Hepatocyte (in vitro differentiated cells): ENCODE measurements around the gene EHD1. TPM values are rescaled to one million over a fixed set of nuclear protein-coding genes. Genes with fewer than 3 reads are reported as not detected.

Experiments
- DNase-seq: peaks from one replicate; pipeline ENCODE4 v3.0.0-alpha.2; 2016; ENCODE audit warnings: low spot score
- H2AFZ ChIP-seq: fragments of 200-600 bp; sonication (generic); 2 replicates; pipeline ENCODE4 v1.6.0; 2016; ENCODE audit warnings: antibody characterized with exemption, mild to moderate bottlenecking
- H3K27ac ChIP-seq: fragments of 200-600 bp; sonication (generic); 2 replicates; pipeline ENCODE4 v1.5.1; 2016; ENCODE audit warnings: mild to moderate bottlenecking
- H3K27me3 ChIP-seq: fragments of 200-600 bp; sonication (generic); 2 replicates; pipeline ENCODE4 v1.6.1; 2016
- H3K36me3 ChIP-seq: fragments of 200-600 bp; sonication (generic); replicated peaks from 2 replicates; pipeline ENCODE4 v1.5.1; 2016; ENCODE audit warnings: low read depth; ENCODE audit not compliant: insufficient read depth
- H3K4me1 ChIP-seq: fragments of 200-600 bp; sonication (generic); 2 replicates; pipeline ENCODE4 v1.5.1; 2016; ENCODE audit warnings: mild to moderate bottlenecking, moderate library complexity; ENCODE audit not compliant: insufficient read depth
- H3K4me2 ChIP-seq: fragments of 200-600 bp; sonication (generic); 2 replicates; pipeline ENCODE4 v1.6.0; 2016
- H3K4me3 ChIP-seq: fragments of 200-600 bp; sonication (generic); 2 replicates; pipeline ENCODE4 v1.5.1; 2016; ENCODE audit warnings: mild to moderate bottlenecking
- H3K79me2 ChIP-seq: fragments of 200-600 bp; sonication (generic); 2 replicates; pipeline ENCODE4 v1.6.0; 2017; ENCODE audit warnings: mild to moderate bottlenecking
- H3K9me2 ChIP-seq: fragments of 200-600 bp; sonication (generic); replicated peaks from 2 replicates; pipeline ENCODE4 v1.6.0; 2017; ENCODE audit warnings: mild to moderate bottlenecking; ENCODE audit not compliant: insufficient read depth
- H3K9me3 ChIP-seq: fragments of 200-600 bp; sonication (generic); 2 replicates; pipeline ENCODE4 v1.5.1; 2016; ENCODE audit warnings: low read depth, mild to moderate bottlenecking
- H4K20me1 ChIP-seq: fragments of 200-600 bp; sonication (generic); 2 replicates; pipeline ENCODE4 v1.6.0; 2016; ENCODE audit warnings: mild to moderate bottlenecking; ENCODE audit not compliant: insufficient read depth, poor library complexity, severe bottlenecking
- CTCF ChIP-seq: fragments of 200-600 bp; sonication (generic); IDR thresholded peaks from 2 replicates; pipeline ENCODE4 v1.5.1; 2016; ENCODE audit warnings: antibody characterized with exemption, mild to moderate bottlenecking; ENCODE audit not compliant: poor library complexity
- EZH2 ChIP-seq: fragments of 200-600 bp; sonication (generic); IDR thresholded peaks from 2 replicates; pipeline ENCODE4 v1.6.1; 2016; ENCODE audit warnings: antibody characterized with exemption, mild to moderate bottlenecking, borderline replicate concordance
- EZH2phosphoT487 ChIP-seq: fragments of 200-600 bp; sonication (generic); IDR thresholded peaks from one replicate; pipeline ENCODE4 v1.6.1; 2018; ENCODE audit warnings: antibody characterized with exemption, mild to moderate bottlenecking, low read depth, moderate library complexity; ENCODE audit not compliant: unreplicated experiment, severe bottlenecking
- WGBS: methylation state at CpG from one replicate; pipeline ENCODE4 v1.1.6; 2016; ENCODE audit warnings: low lambda C conversion rate; ENCODE audit errors: missing lambda C conversion rate; 5-methylcytosine and 5-hydroxymethylcytosine counted together
- polyA plus RNA-seq: library from polyadenylated mRNA; unstranded; fragments of >200 nt; fragmentation: Nextera tagmentation; extraction: Ambion mirVana; gene quantifications from 2 replicates; pipeline ENCODE4 v1.2.1, GENCODE V29; 2016
- total RNA-seq: library from RNA; depleted of rRNA; stranded (reverse); fragments of >200 nt; gene quantifications from 2 replicates; pipeline ENCODE4 v1.2.3, GENCODE V29; 2014

Gene EHD1
- total and polyA plus RNA-seq, 2 experiments from 2014 or later: 52.4 to 69.5 TPM

- DNase-seq: no peak
- Histone ChIP-seq H3K27ac (peak overlapping the region; percentile 83), H3K79me2 (peaks cover 59% of the 10 kb centered on the region), H4K20me1 (peaks cover 22% of the 10 kb centered on the region), H3K4me3 (peak overlapping the region; percentile 79), H3K4me1 (peaks cover 34% of the 10 kb centered on the region), H3K4me2 (peak overlapping the region; percentile 94), H2AFZ (peak overlapping the region; percentile 20), H3K9me2 (no peaks in the 10 kb centered on the region), H3K36me3 (no peaks in the 10 kb centered on the region), H3K27me3 (no peaks in the 10 kb centered on the region), H3K9me3 (no peaks in the 10 kb centered on the region)
- TF ChIP-seq EZH2: no peak
- no peak for TF ChIP-seq CTCF
- no peak for TF ChIP-seq EZH2phosphoT487
- 1% methylated on average over 33 of the region's 41 CpGs for WGBS
These were observed 815 bp downstream of the EHD1 start for GRCh38 chr11:64877390-64878222.

- peaks cover 66% of the 10 kb centered on the region for H3K79me2 ChIP-seq
- no peaks in the 10 kb centered on the region for H3K9me2 ChIP-seq
These were observed 1.5 kb downstream of the EHD1 start for GRCh38 chr11:64876835-64877341.

GRCh38 chr11:64876229-64876750, 2.1 kb downstream of the EHD1 start:
- Histone ChIP-seq H3K36me3 (no peaks in the 10 kb centered on the region), H3K27ac (peak overlapping the region; percentile 83), H3K4me1 (peaks cover 45% of the 10 kb centered on the region), H3K79me2 (peaks cover 72% of the 10 kb centered on the region), H3K27me3 (no peaks in the 10 kb centered on the region), H3K9me3 (no peaks in the 10 kb centered on the region), H4K20me1 (peaks cover 26% of the 10 kb centered on the region), H3K4me2 (peak overlapping the region; percentile 94), H3K9me2 (no peaks in the 10 kb centered on the region), H2AFZ (no peak overlapping the region), H3K4me3 (peak overlapping the region; percentile 4)
- 79% methylated on average over 11 of the region's 11 CpGs for WGBS
- TF ChIP-seq CTCF (no peak), EZH2 (no peak), EZH2phosphoT487 (no peak)
- DNase-seq: no peak

More at GRCh38 chr11:64876835-64877341, 1.5 kb downstream of the EHD1 start:
- peaks cover 39% of the 10 kb centered on the region for H3K4me1 ChIP-seq
- WGBS: 13% methylated on average over 14 of the region's 14 CpGs
- peak; percentile 65 for DNase-seq
- H3K4me3 ChIP-seq: peak overlapping the region; percentile 79
- H3K27ac ChIP-seq: peak overlapping the region; percentile 83
- H3K27me3 ChIP-seq: no peaks in the 10 kb centered on the region
- H3K4me2 ChIP-seq: peak overlapping the region; percentile 94
- no peak overlapping the region for H2AFZ ChIP-seq
- H4K20me1 ChIP-seq: peaks cover 22% of the 10 kb centered on the region
- H3K36me3 ChIP-seq: no peaks in the 10 kb centered on the region
- TF ChIP-seq EZH2 (no peak), CTCF (no peak), EZH2phosphoT487 (no peak)
- H3K9me3 ChIP-seq: no peaks in the 10 kb centered on the region
